Tongue (tissue), 2 donors: Measurements from ENCODE around the gene PHACTR3. TPM values are rescaled to one million over a fixed set of nuclear protein-coding genes. Genes with fewer than 3 reads are reported as not detected.
A peak's percentile ranks its signal among the peaks of the same experiment; 100 is the strongest.

ENCODE experiments used
- DNase-seq: peaks from one replicate; pipeline ENCODE4 v3.0.0-alpha.2; 2015
- total RNA-seq: library from RNA; depleted of rRNA; stranded (reverse); fragments of >200 nt; gene quantifications from one replicate; pipeline ENCODE4 v1.2.3, GENCODE V29; 2014

The PHACTR3 gene
- total RNA-seq, 1 donor from 2014 or later = 8.5 TPM

DNA sequence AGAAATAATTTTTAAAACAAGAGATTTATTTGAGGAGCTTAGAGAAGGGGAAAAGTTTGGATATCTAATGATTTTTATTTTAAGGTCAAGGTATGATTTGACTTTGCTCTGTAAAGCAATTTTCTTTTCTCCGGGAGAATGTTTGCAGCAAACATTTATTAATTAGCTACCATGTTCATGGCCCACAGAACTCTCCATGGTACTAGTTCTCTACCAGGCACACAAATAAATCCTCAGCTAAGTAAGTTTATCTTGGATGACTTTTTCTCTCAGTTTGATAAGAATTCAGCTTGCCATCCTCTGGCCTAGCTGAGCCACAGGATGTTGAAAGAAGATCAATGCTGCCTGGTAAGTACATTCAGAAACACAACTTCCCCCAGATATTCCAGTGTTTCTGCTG lies 94.3 kb downstream of the PHACTR3 start:
- DNase-seq = no peak

DNA sequence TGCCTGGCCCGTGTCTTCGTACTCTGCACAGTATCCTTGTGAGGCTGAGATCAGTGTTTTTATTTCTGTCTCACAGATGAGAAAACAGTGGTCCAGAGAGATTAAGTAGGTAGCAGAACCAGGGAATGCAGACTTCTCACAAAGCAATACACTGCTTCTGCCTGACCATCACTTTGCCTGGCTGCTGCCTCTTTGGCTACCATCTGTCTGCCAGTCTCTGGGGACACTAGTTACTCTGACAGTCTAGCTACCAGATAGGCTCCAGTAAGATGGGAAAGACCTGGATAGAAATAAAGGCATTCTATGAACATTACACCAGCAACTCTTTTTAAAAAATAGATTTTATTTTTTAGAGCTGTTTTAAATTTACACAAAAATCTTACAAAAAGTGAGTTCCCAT lies 96.9 kb downstream of the PHACTR3 start:
- DNase-seq = no peak

DNA sequence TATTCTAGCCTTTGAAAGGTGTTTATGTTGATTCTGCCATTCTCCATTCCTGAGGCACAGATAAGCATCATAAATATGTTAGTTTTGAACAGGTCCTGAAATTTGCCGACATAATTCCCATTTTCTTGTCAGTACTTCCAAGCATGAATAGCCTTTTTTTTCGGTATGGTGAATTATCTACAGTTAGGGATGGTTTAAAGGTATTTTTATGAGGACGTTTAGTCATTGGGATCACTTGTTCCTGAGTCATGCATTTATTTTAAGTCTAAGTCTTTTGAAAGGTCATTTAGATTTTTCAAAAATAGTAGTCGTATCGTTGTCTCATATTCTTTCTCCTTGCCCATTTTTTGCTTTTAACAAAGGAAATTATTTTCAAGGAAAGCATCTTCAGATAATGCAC lies 98.7 kb downstream of the PHACTR3 start:
- no peak for DNase-seq

DNA sequence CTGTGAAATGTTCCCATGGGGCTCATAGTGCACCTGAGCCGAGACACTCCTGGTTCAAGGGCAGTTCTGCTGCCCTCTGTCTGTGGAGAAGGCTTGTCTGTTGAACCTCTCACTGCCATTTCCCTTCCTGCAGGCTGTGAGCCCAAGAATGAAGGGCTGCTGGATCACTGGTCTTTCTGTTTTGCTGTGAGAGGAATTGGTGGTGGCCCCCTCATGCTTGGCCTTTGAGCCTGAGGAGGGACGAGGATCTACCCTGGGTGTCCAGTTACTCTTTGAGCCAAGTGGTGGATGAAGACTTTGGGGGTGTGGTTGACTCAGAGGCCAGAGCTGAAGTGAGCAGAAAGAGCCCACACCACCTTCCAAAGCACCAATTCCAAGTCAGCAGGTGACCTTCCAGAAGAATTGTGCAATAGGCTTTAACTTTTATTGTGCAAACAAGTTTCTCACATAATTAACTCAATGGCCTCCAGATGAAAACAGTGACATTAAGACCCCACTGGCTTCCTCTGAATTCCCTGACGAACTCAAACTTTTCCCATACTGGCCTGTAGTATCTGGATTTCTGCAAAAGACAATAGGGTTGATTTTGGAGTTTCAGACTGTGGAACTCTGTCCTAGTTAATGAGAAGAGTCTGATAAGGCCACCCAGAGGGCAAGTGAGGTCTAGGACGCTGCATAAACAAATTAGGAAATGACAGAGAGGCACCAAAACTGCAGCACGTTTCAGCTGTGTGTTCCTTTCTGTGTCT lies 101.5 kb downstream of the PHACTR3 start:
- no peak for DNase-seq

DNA sequence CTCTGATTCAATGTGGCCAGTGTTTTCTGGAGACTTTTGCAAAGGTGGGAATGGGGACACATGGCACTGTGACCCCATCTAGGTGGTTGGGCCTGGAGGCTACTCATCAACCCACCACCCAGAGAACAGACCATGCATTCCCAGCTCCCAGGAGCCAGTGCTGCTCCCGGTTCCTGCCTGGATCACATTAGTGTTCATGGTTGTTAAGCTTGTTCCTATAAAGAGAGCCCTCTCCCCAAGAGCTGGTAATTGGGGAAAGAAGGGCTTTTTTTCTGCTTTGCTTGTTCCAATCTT lies 102.0 kb downstream of the PHACTR3 start:
- DNase-seq = no peak

DNA sequence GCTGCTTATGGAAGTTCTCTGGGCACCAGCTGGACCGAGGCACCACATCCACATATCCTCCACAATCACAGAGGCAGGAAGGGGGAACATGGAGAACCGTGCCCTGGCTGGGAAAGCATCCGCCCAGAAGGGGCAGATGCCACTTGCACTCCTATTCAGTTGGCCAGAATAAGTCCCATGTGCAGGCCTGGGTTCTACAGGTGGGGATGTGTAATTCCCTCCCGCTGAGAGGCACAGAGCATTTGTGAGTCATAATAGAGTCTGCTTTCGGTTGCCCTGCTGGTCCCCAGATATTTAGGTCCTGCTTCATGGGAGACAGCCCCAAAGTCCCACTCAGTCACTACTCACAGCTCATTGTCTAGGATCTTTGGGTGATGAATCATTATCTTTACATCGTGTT lies 104.0 kb downstream of the PHACTR3 start:
- no peak for DNase-seq

DNA sequence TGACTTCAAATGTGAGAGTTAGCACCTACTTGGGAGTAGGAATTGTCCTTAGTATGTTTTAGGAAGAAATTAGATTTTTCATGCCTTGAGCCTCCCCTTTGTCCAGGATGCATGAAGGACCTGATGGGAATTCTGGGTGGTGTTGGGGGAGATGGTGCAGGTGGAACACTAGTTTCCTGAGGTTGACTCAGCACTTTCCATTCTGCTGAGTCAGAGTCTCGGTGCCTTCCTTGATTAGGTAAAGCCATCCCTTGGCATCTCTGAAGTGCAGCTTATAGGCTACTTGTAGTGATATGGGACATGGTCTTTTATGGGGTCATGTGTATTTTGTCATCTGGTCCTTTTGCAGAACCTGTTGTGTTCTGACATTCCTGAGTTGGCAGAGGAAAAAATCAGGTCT lies 105.3 kb downstream of the PHACTR3 start:
- DNase-seq = no peak

DNA sequence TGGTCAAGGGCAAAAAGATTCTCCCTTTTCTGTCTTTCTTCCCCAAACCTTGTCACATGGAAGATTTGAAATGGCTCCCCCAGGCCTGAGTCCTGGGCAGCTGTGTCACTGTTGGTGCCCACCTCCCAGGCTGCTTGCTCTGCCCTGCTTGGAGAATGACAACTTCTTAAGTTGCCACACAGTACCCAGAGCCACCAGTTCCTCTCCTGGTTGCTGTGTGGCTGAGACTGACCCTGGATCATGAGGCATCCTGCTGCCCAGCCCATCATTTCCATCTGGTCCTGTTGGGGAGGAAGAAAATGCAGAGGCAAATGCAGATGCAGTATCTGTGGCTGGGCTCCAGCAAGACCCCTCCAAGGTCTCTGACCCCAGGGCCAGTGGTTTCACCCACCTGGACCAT lies 113.7 kb downstream of the PHACTR3 start:
- DNase-seq = no peak

DNA sequence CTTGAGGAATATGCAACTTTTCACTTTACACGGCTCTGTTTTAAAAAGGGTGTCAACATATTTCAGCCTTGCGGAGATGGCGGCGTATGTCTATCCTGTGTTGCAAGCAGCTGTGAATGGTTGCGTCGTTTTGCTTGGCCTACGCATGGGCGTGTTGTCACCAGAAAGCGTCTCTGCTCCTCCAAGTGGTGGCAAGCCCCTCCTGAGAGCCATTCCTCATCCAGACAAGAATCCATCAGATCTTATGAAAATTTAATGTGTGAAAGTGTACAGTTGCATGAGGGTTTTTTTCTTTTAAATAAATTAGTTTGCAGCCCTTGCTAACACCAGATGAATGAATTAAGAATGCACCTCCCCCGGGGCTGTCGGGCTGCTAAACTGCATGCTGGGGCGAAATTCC lies 114.4 kb downstream of the PHACTR3 start:
- no peak for DNase-seq

DNA sequence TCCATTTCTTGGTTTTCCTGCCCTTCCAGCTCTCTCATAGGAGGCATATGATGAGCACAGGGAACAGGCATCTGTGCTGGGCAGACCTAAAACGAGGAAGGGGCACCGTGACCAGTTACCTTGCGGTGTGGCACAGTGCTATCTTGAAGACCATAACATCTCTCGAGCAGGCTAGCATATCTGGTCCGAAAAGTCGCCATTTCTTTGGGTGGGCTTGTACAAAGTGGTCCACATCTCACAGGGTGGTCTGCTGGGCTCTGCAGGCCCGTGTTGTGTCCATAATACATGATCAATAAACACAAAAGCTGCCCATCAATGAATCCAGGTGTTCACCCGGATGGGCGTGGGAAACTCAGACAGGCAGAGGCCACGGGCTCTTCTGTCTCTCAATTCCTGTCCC lies 115.7 kb downstream of the PHACTR3 start:
- no peak for DNase-seq

DNA sequence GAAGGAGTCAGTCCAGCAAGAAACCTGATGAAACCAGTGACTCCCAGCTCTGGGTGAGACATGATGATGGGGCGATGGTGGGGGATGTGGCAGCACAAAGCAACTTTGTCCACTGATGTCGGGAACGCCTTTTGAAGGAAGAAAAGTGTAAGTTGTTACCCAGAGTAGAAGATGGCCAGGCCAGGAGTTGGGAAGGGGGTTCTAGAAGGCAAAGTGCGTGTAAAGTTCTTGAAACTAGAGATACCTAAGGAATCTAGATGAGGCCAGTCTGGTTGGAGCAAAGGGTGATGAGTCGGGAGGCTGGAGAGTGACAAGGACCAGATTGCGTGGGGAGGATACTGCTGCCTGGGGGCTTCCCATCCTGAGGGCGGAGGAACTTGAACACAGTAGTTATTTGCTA lies 117.0 kb downstream of the PHACTR3 start:
- no peak for DNase-seq

DNA sequence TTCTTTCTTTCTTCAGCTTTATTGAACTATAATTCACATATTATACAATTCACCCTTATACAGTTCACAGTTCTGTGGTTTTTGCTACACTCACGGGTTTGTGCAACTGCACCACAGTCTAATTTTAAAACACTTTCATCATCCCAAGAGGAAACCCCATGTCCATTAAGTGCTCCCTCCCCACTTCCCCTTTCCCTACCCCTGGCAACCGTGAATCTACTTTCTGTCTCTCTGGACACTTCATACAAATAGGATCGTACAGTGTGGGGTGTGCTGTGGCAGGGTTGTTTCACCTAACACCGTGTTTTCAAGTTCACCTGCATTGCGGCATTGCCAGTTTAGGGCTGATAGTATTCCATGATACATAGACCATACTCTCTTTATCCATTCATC lies 118.8 kb downstream of the PHACTR3 start:
- no peak for DNase-seq

DNA sequence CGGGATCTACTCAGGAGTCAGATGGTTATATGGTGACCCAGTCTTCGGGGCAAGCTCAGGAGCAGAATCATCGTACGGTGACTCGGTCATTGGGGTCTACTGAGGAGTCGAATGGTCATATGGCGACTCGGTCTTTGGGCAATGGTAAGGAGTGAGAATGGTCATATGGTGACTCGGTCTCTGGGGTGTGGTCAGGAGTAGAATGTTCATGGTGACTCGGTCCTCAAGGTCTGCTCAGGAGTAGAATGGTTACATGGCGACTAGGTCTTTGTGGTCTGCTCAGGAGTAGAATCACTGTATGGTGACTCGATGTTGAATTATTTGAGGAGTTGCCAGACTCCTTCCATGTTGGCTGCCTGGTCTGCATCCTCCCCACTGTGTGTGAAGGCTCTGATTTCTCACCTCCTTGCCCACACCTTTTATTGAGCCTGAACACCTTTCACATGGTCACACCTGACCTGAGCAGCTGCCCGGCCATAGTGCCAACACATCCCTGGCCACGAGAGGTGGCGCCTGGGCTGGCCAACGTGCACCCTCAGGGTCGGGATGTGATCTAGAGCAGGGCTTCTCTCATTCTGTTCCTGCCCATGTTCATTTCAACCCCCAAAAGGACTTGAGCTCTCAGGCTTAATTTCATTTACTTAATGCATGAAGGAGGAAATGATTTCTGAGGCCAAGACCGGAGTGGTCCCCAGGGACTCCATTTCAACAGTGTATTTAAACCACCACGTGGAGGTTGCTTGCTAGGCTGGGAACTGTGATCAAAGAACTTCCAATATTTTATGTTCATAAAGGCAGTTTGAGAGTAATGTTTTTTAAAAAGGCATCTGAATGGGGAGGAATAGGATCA lies 119.5 kb downstream of the PHACTR3 start:
- DNase-seq = peak; percentile 14

DNA sequence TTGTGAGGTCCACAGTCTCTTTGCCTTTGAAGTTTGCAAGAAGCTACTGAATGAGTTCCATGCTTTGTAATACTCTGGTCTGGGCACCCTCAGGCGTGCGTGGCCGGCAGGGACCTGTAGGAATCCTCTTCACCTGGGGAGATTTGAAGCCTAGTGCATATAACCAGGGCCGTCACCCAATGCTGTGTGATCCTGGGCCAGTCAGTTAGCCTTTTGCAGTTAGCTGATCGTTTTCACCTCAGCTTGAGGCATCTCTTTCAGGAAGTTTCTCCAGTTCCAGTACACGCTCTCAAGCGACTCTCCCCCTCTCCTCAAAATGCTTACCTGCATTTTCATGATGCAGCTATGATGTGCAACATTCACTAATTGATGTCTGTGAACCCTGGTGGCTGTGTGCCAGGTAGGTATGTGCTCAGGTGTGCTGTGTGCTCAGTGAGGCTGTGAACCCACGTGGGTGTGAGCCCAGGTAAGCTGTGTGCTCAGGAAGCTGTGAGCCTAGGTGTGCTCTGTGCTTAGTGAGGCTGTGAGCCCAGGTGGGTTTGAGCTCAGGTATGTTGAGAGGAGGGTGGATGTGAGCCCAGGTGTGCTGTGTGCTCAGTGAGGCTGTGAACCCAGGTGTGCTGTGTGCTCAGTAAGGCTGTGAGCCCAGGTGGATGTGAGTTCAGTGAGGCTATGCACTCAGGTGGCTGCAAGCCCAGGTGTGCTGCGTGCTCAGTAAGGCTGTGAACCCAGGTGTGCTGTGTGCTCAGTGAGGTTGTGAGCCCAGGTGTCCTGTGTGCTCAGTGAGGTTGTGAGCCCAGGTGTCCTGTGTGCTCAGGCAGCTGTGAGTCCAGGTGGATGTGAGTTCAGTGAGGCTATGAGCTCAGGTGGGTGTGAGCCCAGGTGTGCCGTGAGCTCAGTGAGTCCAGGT lies 120.4 kb downstream of the PHACTR3 start:
- DNase-seq = no peak

DNA sequence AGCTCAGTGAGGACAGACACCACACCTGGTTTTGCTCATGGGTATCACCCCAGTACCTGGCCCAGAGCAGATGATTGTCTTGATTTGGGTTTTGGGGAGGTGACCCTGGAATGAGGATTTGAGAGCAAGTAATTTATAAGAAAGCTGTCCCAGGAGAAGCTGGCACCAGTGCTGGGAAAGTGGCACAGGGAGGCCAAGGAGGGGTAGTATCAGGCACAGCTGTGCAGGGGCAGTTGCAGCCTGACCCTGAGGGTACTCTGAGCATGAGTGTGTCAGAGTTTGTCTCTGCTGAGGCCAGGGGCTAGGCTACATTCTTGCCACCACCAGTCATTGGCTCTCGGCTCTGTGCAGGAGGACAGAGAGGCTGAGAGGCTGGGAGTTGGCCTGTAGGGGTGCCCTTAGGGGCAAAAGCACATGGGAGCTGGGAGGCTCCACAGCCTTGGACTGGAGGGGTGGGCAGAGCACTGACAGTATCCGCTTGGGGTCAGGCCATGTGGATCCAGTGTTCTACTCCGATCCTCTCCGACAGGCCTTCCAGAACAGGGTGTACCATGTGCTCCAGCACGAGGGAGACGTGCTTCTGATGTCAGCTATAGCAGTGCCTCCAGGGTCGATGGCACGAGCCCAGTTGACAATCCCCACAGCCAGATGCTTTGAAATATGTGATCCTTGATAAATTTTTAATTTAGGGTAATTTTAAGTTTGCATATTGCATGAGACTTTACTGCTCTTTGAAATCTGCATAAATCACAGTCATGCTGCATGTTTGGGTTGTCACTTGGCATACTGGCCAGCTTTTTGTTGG lies 121.3 kb downstream of the PHACTR3 start:
- no peak for DNase-seq

DNA sequence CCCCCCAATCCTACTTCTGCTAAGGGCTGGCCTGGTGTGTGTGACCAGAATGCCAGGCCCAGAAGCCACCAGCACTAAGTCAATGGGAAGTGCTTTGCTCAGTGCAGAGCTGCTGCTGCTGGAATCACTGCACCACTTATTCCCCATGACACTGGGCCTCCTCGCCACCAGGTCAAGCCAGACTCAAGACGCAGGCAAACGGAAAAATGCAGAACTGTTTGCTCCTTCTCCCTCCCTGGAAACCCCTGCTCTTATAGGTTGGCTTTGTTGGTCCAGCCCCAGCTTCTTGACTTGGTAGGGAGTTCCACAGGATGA lies 121.9 kb downstream of the PHACTR3 start:
- no peak for DNase-seq

DNA sequence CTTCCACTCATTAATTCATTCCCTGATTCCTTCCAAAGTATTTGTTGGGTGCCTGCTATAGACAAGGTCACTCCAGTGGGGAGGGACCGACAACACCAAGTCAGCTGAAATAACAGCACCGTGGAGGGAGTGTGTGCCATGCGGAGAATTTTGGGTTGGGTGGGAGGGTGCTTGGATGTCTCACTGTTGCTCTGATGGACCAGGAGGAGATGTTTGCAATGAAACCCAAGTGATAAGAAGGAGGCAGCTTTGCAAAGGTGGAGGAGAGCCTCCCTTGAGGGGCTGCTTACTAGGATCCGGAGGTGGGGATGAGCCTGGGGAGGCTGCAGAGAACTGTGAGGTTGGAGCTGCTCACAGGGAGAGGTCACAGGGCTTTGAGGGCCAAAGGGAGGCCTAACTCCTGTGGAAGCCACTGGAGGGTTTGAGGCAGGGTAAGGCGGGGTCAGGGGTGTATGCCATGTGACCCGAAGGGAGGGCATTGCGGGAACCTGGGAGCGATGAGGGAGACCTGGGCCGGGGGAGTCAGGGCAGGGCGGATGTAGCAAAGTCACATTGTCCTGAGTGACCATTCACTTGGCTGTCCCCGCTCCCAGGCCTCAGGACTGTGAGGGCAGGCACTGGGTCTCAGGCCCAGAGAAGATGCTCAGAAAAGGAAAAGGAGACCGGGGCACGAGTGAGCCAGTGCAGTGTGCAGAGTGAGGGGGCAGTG lies 124.5 kb downstream of the PHACTR3 start:
- no peak for DNase-seq

DNA sequence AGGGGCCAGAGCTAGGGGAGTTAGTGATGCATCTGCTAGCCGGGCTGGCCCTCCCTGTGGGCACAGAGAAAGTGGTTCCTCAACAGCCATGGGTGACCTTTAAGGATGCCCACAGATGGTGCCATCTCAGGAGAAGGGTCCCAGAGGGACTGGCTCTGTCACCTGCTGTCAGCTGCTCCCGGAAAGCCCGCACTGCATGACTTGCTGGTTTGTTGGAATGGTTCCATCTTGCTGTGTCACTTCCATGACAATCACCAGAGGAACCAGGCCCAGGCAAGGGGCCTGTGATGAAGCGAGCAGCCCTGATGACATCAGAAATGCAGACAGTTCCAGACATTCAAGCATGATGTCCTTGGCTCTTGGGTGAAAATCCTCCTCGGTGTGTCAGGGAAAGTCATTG lies 125.2 kb downstream of the PHACTR3 start:
- no peak for DNase-seq

DNA sequence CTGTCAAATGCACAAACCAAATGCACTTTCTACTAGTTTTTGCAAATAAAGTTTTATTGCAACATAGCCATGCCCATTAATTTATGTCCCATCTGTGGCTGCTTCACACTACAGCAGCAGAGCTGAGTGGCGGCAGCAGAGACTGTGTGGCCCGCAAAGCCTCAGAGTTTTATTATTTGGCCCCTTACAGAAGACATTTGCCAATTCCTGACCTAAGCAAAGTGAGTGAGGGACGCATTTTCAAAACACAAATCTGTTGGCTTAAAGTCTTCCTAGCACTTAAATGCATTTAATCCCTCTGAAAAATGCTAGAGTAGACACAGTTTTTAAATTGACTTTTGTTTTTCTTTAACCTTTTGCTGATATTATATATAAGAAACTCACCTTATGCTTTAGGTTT lies 126.4 kb downstream of the PHACTR3 start:
- no peak for DNase-seq

DNA sequence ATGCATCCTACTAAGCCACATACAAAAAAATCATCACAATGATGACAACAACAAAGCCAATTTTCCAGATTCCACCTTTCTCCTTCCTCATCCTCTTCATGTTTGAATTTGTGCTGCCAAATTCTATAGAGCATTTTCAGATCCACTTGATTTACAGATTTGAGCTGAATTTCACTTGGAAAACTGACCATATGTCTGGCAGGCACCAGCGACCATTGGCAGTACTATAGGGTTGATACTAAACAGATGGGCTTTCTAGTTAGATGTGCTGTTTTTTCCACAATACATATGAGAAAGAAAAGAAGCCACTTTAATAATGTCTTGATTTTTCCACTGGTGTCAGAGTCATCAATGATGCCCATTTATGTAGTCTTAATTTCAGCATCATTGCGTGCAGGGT lies 127.0 kb downstream of the PHACTR3 start:
- DNase-seq = peak; percentile 60

DNA sequence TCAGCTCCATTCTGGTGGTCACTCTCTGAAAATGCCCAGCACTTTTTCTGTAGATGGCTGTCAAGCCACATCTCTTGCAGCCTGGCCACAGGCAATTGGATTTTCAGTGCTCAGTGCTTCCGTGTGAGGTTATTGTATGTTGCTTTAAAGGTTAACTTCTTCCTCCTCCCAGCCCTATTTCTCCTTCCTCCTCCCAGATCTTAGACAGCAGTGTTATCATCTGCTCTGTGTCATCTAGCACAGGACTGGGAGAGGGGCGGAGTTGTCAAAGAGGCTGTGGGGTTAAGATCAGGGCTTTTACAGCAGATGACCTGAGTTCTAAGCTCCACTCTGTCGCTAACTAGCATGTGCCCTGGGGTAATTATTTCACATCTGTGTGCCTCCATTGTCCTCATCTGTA lies 129.0 kb downstream of the PHACTR3 start:
- no peak for DNase-seq

DNA sequence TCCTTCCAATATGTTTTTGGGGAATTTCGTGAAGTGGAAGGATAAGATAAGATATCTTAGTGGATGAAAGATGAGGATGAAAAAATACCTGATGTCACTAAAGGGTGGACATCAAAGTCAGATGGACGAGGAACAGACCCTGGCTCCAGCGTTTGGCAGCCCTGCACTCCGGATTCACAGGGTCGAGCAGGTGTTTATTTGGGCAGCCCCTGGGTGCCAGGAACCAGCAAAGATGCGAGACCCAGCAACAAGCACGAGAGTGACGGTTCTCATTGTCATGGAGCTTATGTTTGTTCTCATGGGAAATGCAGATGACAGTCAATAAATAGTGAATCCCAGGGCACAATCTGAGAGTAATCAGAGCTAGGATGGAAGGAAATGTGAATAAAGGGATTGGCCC lies 131.1 kb downstream of the PHACTR3 start:
- no peak for DNase-seq
